Limb (tissue), 2 donors: ENCODE measurements around the gene SLC35B2.
A peak's percentile ranks its signal among the peaks of the same experiment; 100 is the strongest.

ENCODE experiments used
- DNase-seq, 2 donors: peaks; one replicate each; pipeline ENCODE4 v3.0.0-alpha.2; 2016; ENCODE audit errors: extremely low spot score in 2 of 2

Gene SLC35B2

GRCh38 chr6:44257025-44257752, at the start of gene SLC35B2:
TSS of gene SLC35B2 (minus strand) at chr6:44257528. CDS start at chr6:44257410, 118 bp downstream.
- peak; percentile 68 to 88 for DNase-seq

- DNase-seq, result no peak
Measured at GRCh38 chr6:44306710-44307109, 49.4 kb upstream of the SLC35B2 start.

DNA sequence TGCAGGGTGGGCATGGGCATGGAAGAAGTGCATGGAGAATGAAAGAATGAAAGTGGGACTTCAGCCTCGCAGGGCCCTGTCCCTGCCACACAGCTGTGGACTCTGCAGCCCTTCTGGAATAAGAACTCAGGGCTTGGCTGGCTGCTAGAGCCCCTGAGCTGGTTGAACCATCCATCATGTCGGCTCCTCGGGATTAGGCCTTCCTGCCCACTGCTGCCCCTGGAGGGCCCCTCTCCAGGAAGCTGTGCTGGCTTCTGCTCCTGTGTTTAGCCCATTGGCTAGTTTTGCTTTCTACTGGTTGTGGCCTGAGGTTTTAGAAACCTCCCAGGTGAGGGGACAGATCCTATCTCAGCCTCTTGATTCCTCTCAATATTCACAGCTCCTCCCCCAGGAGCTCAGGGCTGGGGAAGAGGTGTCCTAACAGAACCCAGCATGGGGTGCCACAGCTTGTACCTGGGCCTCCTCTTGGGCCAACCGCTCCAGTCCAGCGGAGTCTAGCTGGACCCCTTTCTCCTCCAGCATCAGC, 47.9 kb upstream of the SLC35B2 start:
- DNase-seq, result no peak

GRCh38 chr6:44304282-44305199, 47.2 kb upstream of the SLC35B2 start:
- DNase-seq, result no peak

DNA sequence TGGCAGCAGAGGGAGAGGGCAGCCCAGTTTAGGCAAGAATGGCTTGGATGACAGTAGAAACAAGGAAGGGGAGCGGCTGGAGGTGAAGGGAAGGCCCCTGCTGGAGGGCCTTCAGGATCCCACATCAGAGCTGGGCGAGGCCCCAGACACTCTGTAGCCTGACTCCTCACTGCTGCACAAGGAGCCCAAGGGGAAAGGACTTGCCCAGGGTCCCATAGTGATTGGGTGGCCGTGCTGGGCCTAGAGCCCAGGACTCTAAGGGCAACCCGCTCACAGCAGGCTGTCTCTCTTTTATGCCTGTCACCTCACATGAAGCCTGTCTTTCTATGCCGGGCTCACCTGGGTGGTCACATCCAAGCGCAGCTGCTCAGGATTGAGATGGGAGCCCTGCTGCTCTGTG, 46.5 kb upstream of the SLC35B2 start:
- DNase-seq, result no peak

DNA sequence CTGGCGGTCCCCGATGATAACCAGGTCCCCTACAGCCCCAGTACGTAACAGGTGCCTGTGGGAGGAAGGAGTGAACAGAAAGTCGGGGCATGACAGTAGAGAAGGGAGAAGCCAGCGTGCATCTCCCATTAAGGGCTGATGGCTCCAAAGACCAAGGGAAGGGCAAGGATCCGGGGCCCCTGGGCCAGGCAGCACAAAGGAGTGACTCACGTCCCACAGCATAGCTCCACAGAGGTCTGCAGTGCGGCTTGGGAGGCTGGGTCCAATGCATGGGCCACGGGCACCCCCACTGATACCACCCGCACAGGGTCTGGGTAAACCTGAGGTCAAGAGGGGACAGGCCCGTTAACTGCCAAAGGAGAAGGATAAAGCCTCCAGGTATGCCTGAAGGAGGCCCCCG, 45.5 kb upstream of the SLC35B2 start:
- no peak for DNase-seq

GRCh38 chr6:44301782-44302564, 44.6 kb upstream of the SLC35B2 start:
- DNase-seq, result no peak

DNA sequence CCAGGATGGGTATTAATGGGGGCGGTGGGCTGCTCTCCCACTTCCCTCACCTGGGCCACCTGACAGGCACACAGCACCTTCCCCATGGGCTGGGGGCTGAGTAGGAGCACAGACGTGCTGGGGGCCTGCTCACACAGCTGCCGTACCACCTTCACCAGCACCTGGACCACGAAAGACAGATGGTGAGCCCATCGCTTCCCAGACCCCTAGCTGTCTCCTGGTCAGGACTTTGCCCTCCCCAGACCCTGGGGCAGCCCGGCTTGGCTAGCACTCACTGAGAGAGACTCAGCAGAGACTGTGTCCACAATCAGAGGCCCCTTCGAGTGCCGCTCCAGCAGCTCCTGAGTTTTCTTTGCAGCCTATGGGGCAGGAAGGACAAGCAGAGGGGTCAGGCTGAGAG, 43.8 kb upstream of the SLC35B2 start:
- DNase-seq, result no peak

DNA sequence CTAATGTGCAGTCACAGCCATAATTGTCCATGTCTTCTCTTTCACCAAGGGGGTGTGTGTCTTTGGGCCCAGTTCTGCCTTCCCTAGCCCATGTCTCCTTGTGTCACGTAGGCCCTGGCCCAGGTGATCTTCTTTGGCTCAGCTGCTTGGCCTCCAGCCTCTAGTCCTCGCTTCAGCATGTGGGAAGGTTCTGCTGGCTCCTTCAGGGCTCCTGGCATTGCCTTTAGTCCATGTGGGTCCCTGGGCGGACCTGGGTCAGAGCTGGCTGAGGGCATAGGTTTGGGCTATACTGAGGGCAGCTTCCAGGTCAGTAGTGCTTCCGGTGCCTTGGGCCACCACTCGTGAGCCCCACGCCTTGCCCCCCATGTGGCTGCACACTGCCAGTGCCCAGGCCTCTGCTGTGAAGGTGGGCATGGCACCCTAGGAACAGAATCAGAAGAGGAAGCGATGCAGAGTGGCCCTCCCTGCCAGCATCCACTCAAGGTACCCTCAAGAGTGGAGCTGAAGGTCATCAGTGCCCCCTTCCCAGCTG, 43.0 kb upstream of the SLC35B2 start:
- no peak for DNase-seq

- DNase-seq, result no peak
Measured at GRCh38 chr6:44298864-44299263, 41.5 kb upstream of the SLC35B2 start.

DNA sequence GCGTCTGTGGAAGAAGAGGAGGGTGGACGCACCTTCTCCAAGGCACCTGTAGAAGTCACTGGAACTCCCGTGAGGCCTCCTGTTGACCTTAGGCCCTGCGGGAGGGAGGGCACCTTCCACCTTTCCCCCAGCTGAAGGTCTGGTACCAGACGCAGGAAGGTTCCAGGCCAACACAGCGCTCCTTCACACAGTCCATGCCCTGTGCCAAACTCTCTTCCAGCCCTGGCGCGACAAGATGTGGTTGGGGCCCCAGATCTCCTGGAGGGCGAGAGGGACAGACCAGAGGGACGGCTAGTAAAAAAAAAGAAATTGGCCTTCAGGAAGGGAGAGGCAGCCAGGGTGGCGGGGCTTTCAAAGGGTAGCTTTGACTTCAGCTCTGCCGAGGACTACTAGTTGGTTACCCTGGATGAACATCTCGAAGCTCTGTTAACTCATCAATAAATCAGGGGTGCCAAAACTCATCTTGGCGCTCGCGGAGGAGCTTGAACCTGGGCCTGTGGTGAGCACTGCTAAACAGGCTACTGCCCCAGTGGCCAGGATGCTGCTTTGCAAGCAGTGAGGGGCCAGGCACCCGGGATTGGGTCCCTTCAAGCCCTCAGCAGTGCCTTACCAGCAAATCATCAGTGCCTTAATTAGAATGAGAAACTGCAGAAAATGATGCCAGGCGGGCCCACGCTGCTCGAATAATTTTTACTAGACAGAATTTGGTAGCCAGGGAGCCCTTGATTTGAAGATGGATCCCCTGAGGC, 40.9 kb upstream of the SLC35B2 start:
- DNase-seq, result no peak

GRCh38 chr6:44297063-44298038, 40.0 kb upstream of the SLC35B2 start:
- peak; percentile 7 to 82 for DNase-seq

DNA sequence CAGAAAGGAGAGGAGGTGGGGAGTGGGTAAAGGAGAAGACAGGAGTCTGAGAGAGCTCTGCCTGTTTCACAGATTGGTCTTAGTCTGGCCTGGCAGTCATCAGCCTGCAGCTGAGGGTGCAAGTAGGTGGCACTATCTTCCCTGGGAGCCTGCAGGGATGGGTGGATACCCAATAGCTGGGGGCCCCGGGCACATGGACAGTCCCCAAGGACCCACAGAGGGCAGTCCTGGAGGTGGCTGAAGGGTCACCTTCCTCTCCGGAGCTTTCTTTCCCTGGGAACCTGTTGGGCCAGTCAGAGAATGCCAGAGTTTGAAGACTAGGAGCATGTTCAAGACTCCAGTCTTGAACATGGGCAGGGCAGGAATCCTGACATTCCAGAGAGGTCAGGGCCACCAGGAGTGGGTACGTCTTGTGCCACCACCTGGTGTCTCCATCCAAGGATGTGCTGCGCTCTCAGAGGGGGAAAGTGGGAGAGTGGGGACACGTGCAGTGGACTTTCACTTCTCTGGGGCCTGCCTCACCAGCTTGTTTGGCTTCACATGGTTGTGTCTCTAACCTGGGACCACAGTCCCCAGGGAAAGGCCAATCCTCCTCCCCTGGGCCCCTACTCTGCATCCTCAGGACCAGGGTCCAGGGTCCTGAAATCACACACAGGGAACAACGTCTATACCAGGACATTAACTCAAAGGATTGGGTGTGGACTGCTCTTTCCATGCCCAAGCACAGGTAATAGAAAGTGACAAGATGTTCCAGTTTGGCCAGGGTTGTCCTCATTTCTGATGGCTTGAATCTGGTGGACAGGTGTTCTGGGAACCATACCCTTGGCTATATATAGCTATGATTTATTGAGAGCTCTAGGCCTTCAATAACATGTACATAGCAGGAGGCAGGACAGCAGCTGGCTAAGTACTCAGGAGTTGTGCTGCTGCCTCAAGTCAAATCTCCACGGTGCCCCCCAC, 37.8 kb upstream of the SLC35B2 start:
- DNase-seq, result no peak

DNA sequence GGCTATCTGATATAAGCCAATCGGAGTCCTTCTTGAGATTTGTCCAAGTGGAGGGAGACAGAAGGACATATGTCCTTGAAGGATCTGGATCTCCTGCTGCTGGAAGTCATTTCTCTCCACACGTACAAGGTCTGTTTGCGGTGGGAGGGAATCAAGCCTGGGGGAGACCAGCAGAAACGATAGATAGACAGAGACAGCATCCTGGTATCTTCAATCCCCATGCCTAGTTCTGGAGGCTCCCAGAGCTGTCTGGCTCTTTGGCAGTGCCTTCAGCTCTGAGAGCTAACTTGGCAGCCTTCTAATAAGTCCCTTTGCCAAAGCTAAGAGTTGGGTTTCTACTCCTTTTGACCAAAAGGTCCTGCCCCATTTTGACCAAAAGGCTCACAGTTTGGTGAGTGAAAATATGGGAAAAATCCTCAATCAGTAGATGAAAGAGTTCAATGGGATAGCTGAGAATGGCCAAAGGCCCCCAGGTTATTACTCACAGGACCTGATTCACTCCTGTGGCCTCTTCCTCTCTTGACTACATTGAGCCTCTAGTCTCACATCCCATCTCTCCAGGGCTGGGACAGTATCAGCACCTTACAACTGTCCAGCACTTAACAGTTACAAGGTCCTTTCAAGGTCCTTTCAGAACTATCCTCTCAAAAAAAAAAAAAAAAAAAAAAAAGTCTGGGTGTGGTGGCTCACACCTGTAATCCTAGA, 35.5 kb upstream of the SLC35B2 start:
- no peak for DNase-seq

GRCh38 chr6:44291841-44292240, 34.5 kb upstream of the SLC35B2 start:
- no peak for DNase-seq

- no peak for DNase-seq
Measured at GRCh38 chr6:44289726-44290260, 32.5 kb upstream of the SLC35B2 start.

DNA sequence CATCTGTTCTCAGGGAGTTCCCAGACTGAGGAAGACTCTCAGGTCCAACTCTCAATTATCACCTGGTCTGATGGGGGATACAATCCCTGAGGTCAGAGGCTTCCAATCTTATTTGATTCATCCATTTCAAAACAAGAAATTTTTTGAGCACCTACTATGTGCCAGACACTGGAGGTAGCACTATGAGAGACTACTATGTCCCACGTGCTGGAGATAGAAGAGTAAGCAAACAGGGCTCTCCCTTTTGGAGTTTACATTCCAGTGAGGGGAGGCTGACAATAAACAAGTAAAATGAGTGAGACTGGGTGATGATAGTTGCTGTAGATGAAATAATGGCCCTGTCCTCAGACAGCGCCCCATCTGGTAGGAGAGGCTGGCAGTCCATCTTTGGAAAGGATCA, 29.4 kb upstream of the SLC35B2 start:
- DNase-seq, result no peak

DNA sequence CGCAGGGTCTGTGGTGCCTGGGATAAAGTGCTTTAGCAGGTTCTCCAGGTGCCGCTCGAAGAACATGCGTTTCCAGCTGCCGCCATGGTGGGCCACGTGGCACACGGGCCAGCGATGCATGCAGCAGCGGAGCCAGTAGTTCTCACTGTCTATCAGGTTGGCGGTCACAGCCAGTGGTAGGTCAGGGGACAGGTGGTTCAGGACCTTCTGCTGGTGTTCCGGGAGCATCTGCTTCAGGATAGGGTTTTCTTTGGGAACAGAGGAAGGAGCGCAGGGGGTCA, 28.9 kb upstream of the SLC35B2 start:
- DNase-seq, result no peak
